Inferior parietal cortex (tissue), 1 donor: ENCODE data around the gene NEDD8.

Experiments used
- DNase-seq: peaks from one replicate; pipeline ENCODE4 v3.0.0-alpha.2; 2016; ENCODE audit errors: extremely low spot score

NEDD8 gene

DNA sequence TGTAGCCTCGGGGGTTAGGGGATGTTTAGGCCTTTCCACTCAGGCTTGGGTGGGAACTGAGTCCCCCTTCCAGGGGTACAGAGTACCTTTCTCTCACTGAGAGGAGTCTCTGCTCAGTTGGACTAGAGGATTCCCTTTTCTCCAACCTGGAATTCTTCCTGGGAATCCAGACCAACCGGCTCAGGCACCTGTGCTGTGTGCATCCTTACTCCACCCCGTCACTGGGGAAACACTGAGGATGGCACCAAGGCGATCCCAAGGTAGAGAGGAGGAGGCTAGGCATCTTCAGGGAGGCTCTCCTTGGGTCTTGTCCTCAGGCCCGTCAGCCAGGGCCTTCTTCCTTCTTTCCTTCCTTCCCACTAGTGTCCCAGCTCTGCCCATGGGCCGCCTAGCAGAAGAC, 31.7 kb upstream of the NEDD8 start:
- DNase-seq: no peak

GRCh38 chr14:24262821-24263733, 30.9 kb upstream of the NEDD8 start, which contains the start of gene TGM1:
TSS of gene TGM1 (minus strand) at chr14:24263177. CDS start at chr14:24262352, 825 bp downstream.
- no peak for DNase-seq

DNA sequence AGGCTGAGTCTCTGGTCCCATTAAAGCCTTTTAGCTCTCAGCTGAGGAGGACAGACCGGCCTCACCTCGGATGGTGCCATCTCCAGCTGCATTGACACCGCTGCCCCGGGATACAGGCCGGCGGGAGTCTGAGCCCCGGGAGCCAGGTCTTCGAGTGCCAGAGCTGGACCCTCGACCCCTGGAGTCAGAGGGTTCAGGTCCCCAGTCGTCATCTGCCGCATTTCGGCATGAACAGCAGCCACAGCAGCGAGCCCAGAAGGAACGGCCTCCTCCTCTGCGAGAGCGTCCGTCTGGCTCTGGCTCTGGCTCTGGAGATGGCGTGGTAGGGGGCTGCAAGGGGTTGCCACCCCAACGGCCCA, 29.8 kb upstream of the NEDD8 start:
- DNase-seq: no peak

- DNase-seq: no peak
Measured at GRCh38 chr14:24261256-24261968, 29.2 kb upstream of the NEDD8 start.

DNA sequence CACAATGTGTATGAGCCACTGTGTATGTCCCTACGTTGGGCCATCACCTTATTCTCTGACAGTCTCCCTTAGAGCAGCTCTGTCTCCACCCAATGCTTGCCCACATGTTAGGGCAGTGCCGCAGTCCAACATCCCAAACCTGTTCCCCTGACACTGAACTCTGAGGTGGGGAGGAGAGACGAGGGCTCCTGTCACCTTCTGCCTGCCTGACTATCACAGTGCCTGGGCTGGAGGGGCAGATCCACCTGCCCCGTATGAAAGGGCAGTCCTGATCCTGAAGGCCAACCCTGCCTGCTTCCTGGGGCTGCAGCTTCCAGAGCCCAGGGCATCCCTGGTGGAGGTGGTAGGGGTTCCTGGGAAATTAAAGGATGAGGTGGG, 28.6 kb upstream of the NEDD8 start:
- DNase-seq: no peak

DNA sequence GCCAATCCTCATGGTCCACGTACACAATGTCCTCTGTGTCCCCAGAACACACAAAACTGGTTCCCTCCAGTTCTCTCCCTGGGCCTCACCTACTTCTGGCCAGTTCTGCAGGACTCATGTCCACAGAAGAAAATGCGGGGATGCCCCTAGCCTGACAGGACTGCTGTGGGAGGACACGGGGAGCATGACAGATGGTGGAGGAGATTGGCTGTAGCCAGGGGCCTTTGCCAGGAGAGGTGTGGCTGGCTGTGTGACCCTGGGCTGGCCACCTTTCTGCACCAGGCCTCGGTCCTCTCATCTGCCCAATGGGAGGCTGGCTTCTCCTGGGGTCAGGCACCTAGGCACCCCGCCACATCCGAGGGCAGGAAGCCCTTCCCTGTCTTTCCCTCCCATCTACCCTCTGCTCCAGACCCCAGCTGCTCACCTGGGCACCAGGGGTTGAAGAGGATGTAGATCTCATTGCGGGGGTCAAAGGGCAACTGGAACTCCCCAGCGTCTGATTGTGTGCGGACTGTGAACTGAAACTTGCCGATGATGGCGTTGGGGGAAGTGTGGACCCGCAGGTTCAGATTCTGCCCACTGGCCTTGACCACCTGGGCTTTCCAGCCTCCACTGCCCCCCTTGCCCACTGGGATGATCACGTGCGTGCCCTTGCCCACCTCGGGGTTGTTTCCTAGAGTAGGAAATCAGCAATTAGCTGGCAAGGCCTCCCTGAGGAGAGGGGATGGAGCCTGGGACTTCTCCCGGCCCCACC, 28.0 kb upstream of the NEDD8 start:
- no peak for DNase-seq

- no peak for DNase-seq
Measured at GRCh38 chr14:24259282-24260025, 27.3 kb upstream of the NEDD8 start.

DNA sequence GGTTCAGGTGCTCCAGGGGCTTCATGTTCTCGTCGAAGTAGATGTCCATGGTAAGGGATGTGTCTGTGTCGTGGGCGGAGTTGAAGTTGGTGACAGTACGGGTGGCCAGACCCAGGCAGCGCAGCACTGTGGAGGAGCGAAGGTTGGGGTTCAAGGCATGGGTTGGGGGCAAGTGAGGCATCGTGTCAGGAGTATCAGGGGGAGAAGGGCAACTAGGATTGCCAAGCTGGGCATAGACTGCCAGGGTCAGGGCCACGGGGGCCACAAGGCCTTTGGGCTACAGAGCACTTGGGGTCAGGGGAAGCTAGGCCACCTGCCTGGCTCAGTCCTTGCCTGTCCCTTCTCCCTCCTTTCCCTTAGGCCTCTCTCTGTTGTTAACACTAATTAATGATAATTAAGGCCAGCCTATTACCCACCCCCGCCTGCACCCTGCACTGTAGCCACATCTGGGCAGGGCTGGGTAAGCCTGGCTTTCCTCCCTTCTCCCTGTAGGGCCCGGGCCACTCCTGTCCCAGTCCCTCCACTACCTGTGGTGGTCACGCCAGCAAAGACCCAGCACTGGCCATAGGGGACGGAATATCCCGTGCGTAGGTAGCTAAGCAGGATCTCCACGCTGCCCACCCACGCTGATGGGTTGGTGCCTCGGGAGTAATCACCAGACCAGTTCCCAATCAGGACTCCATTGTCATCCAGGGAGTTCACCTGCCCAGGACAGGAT, 26.5 kb upstream of the NEDD8 start:
- DNase-seq: no peak

- no peak for DNase-seq
Measured at GRCh38 chr14:24258119-24258518, 26.0 kb upstream of the NEDD8 start.

DNA sequence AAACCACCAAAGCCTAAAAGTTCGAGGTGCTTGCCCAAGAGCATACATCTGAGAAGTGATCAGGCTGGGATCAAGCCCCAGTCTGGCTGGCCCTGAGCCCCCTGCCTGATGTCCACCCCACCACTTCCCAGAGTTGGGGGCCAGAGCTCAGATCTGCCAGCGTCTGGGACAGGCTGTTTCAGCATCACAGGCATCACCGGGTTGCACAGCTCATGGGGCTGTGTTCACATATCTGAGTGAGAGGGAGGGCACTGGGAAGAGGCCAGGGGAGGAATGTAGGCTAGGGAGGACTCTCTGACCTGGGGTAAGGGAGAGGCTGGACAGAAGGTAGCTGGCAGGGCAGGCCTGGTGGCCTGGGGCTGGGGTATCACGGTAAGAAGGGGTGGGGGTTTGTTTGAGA, 24.8 kb upstream of the NEDD8 start:
- no peak for DNase-seq

GRCh38 chr14:24255931-24256711, 24.0 kb upstream of the NEDD8 start:
- no peak for DNase-seq

DNA sequence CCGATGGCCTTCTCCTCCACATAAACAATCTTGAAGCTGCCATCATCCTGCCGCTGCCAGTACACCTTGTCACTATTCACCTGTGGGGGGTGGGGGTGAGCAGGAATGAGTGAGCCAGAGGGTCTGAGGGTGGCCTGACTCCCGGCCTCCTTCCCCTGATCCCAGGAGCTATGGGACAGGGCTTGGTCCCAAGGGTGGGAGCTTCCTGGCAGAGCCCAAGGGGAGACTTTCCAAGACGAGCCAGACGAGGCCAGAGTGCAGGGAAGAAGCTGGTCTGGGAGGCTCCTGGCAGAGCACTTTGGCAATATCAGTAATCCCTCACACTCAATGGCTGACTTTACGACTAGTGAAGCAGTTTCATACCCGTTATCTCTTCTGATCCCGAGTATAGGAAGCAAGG, 23.3 kb upstream of the NEDD8 start:
- no peak for DNase-seq

DNA sequence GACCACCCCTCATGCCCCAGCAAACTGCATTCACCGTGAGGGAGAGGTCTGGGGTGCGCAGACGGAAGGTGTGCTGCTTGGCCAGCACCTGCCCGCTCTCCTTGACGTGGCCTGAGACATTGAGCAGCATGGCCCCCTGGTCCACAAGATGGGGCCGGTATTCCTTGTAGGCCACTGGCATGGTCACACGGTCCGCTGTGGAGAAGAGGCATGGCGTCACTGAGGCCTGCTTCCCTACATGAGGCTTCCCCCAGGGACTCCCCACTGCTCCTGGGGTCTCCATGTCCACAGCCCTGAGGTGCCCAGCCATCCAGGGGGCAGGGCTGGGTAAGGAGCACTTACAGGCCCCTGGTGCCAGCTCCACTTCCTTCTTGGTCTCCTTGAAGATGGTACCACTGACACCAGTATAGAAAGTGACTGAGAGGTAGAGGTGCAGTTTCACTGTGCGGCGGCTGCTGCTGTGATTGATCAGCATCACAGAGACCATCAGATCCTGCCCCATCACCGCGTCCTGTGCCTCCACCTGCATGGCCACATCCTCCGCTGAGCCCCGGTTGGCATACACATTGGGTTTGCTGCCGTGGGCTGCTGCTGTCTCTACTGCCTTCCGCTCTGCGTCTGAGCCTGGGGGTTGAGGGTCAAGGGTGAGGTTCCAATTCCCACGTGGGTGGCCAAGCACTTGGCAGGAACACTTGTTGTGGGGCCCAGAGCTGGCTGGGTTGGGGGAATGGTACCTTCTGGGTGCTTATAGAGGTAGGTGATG, 22.6 kb upstream of the NEDD8 start:
- DNase-seq: no peak

GRCh38 chr14:24253936-24254335, 21.8 kb upstream of the NEDD8 start:
- DNase-seq: no peak

- DNase-seq: no peak
Measured at GRCh38 chr14:24252289-24253124, 20.3 kb upstream of the NEDD8 start.

DNA sequence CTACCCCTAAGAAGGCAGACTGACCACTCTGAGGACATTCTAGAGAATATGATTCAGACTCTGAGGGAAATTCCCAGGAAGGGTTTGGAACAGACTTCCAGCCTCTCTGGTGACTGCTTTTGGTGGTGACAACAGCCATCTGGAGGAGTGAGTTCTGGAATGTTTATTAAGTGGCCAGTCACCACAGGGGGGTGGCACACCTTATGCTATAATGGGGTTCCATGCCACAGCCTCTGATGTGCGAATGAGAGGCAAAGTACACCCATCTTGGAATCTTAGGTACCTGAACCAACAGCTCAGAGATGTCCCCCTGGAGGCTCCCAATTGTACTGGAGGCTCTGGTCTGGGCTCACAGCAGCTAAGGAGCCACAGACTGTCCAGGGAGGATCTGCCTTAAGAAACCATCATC, 19.7 kb upstream of the NEDD8 start:
- DNase-seq: no peak

GRCh38 chr14:24250354-24250753, 18.2 kb upstream of the NEDD8 start:
- DNase-seq: no peak

DNA sequence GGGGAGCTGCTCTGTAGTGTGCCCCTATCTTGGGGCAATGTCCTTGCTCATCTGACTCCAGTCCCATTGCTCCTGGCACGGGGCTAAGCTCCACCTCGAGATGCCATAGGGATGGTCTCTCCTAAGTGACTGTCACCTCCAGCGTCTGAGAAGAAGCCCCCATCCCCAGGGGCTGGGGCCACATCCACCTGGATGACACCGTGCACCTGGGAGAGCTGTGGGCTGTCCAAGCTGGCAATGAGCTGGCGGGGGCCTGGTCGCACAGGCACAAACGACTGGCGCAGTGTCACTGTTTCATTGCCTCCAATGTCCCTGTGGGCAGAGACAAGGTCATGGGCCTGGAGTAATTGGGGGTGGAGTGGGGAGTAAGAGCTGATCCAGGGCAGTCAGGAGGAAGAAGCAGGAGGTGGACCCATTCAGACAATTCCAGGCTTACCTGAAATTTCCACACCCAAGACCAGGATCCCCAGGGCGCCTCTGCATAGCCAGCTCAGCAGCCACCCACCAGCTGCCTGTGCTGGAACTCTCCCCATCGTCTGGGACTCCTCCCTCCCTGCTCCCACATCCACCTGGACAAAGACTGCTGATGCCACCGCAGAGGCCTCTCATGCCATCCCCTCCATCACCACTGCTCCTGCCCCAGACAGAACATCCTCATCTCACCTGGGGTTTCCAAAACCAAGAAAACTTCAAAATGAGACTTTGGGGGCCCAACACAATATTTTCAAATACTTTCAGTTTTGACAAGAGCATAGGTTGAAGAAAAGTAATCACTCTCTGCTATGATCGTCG, 17.3 kb upstream of the NEDD8 start:
- no peak for DNase-seq
